Stimulated activated CD8-positive, alpha-beta memory T cell treated with anti-CD3 and anti-CD28 coated beads, Interleukin-7, amount 100 ng/mL, for 24 hours (primary cell): ENCODE data around the gene ASB9.
"Not testable (repeated sequence)": the region's sequence is repeated elsewhere in the genome, so short reads cannot be mapped to it uniquely, and the experiment has no call there.

Experiments
- DNase-seq: peaks from one replicate; pipeline ENCODE4 v3.0.0-alpha.2; 2020; ENCODE audit warnings: low read depth

ASB9 gene, protein sequence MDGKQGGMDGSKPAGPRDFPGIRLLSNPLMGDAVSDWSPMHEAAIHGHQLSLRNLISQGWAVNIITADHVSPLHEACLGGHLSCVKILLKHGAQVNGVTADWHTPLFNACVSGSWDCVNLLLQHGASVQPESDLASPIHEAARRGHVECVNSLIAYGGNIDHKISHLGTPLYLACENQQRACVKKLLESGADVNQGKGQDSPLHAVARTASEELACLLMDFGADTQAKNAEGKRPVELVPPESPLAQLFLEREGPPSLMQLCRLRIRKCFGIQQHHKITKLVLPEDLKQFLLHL

DNA sequence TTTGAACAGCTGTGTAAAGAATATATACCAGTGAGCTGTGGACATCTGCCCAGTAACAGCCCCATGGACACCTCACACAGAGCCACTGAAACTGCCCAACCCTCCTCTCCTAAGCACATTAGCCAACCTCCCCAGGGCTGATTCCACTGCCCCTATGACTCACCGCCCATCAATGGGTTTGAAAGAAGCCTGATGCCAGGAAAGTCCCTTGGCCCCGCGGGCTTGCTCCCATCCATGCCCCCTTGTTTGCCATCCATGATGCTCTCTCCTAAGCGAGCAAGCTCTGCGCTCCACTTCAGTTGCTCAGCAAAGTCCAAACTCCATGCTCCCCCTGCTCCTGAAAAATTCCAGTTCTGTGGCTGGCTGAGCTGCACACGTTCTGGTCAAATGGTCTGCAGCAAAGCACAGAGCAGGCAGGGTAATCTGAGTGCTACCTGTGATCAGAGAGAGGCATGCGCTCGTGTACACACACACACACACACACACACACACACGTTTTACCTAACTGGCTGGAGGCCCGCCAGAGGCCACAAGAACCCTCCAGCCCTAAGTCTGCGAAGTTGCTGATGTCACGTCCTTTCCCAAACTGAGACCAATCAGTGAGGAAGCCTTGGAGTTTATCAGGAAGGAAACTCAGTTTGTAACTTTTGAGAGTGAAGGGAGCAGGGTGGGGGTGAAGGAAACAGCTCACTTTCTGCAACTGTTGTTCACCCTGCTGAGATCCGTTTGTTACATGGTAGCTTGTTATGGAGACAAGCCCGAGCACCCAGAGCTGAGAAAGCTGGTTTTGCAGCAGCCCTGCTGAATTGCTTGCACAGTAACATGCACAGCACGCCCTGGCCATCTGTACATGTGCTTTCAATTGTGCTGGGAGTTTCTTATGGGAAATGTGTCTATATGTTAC is at the start of gene ASB9:
ASB9 (minus strand) TSS at position 466 of the 904 bp plus-strand sequence; CDS start at position 257, 209 bp downstream.
- no peak for DNase-seq

- DNase-seq, result no peak
Measured at GRCh38 chrX:15319075-15319474, 49.2 kb upstream of the ASB9 start.

DNA sequence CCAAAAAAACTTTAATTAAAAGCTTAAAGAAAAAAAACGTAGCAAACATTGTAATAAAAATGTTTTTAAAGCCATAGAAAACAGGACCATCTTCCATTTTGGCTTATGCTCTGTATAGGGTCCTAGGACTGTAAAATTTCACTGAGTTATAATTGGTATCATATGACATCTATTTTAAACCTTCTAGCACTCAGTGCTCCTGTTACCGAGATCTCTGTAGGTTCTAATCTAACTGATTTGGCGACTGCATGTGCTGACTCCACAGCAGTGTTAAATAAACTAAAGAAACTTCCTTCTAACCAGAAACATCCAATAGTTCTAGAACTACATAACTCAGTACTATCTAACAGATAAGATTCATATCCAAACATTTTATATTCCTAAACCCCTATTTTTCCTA is 45.6 kb upstream of the ASB9 start, which contains the start of gene ASB11:
ASB11 (minus strand) TSS at position 132 of the 400 bp plus-strand sequence; CDS start at position 97, 35 bp downstream.
- no peak for DNase-seq

GRCh38 chrX:15314472-15314871 is 44.6 kb upstream of the ASB9 start:
- DNase-seq, result no peak

- no peak for DNase-seq
Measured at GRCh38 chrX:15311119-15311518, 41.2 kb upstream of the ASB9 start.

DNA sequence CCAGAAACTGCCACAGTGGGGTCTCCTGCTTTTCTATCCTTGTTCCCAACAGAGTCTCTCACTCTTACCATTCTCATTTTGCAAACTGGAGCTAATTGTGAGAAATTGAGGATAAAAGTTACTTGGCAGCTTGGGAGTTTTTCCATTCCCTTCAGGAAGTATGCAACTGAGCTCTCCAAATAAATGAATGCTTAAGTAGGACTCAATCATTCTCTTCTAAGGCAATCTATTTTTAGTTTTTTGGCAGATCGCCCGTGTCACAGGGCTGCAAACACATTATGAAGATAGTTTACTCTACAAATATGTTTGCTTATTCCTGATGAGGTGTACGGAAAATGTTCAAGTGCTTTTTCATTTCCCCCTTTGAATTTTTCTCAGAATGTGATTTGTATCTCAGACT is 40.2 kb upstream of the ASB9 start:
- no peak for DNase-seq

DNA sequence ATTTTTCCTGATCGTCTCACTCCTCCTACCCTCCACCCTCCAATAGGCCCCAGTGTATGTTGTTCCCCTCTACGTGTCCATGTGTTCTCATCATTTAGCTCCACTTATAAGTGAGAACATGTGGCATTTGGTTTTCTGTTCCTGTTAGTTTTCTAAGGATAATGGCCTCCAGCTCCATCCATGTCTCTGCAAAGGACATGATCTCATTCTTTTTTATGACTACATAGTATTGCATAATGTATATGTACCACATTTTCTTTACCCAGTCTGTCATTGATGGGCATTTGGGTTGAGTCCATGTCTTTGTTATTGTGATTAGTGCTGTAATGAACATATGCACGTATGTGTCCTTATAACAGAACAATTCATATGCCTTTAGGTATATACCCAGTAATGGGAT is 36.0 kb upstream of the ASB9 start:
- DNase-seq, result not testable (repeated sequence)

- DNase-seq, result no peak
Measured at GRCh38 chrX:15301924-15302323, 32.0 kb upstream of the ASB9 start.

DNA sequence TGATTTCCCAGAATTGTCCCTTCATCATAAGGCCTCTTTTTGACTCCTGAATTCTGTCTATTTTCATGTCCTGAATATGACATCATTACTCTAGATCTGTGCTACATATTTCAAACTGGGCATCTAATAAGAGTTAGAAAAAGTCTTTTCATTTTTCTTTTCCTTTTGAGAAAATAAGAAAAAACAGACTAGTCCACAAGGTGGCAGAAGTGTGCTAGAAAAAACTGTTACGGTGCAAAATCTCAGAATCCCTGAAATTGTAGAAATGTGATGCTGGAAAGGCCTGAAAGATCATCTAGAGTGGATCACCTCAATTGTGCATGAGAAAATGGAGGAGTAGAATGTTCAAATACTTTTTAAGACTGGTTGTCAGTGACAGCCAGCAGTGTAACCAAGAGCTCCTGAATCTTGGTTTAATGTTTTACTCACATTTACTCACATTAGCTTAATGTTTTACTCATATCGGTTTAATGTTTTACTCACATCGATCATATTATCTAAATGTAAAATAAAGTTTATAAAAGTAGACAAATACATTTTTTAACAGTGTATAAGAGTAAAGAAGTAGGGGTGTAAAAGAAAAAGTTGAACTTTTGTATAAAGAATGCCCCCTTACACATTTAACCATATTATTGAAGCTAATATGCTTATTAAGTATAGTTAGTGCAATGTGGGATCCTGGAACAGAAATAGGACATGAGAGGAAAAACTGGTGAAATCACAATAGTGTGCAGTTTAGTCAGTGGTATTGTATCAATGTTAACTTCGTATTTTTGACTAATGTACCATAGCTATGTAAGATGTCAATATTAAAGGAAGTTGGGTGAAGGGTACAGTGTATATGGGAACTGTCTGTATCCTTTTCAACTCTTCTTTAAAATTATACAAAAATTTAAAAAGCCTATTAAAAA is 30.3 kb upstream of the ASB9 start:
- no peak for DNase-seq

DNA sequence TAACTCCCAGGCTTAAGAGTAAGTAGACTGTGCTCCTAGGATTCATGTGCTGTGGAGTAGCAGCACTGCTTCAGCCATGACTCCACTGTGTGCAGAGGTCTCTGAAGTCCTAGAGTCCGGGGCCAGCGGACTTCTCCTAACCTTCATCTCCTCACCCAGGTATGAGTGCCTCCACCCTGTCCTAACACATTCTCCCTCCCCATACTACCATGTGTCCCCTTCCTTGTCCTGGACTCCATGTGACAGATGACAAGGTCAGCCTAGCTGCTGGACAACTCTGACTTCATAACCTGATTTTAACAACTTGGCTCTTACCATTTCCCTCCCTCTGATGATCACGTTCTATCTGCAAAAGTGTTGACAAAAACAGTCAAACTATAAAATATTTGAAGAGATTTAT is 28.9 kb upstream of the ASB9 start:
- DNase-seq, result no peak

- no peak for DNase-seq
Measured at GRCh38 chrX:15298201-15298600, 28.3 kb upstream of the ASB9 start.

- no peak for DNase-seq
Measured at GRCh38 chrX:15293451-15293850, 23.6 kb upstream of the ASB9 start.

DNA sequence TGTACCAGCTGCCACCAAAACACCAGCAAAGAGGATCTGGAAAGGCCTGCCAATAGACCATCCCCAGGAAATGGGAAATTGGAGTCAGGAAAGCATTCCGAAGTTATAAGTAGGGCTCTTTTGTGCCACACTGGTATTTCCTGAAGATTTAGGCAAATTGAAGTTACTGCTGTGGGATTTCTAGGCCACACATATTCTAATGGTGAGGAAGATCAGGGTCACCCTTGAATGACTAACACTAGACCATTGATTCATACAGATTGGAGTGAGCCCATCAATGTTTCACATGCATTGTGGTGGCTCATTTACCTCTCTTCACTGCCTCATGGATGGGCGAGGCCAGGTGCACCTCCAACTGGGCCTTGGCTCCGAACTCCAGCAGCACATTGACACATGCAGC is 23.0 kb upstream of the ASB9 start:
- no peak for DNase-seq

GRCh38 chrX:15277604-15278003 is 7.7 kb upstream of the ASB9 start:
- DNase-seq, result no peak

- DNase-seq, result no peak
Measured at GRCh38 chrX:15274946-15275345, 5.1 kb upstream of the ASB9 start.

DNA sequence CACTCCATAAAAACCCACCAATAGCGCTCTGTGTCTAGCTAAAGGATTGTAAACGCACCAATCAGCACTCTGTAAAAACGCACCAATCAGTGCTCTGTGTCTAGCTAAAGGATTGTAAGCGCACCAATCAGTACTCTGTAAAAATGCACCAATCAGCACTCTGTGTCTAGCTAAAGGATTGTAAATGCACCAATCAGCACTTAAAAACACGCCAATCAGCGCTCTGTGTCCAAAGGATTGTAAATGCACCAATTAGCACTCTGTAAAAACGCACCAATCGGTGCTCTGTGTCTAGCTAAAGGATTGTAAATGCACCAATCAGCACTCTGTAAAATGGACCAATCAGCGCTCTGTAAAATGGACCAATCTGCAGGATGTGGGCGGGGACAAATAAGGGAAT is 3.4 kb upstream of the ASB9 start:
- not testable (repeated sequence) for DNase-seq

GRCh38 chrX:15271757-15272156 is 1.9 kb upstream of the ASB9 start:
- no peak for DNase-seq

DNA sequence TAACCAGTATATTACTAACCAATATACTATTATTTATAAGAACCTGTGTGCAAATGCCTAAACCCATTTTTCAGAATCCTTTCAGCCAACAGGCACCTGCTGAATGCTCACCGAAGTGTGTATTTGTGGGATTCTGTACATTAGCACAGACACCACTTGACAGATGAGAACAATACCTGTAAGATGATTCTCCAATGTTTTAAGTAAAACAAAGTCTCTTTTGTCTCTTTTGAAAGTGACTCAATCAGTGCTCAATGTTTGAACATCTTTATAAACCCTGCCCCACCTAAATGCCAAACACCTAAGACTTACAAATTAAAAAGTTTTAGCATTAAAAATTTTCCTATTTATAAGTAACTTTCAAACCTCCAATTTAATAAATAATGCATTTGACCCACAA is 763 bp downstream of the ASB9 start:
- no peak for DNase-seq

DNA sequence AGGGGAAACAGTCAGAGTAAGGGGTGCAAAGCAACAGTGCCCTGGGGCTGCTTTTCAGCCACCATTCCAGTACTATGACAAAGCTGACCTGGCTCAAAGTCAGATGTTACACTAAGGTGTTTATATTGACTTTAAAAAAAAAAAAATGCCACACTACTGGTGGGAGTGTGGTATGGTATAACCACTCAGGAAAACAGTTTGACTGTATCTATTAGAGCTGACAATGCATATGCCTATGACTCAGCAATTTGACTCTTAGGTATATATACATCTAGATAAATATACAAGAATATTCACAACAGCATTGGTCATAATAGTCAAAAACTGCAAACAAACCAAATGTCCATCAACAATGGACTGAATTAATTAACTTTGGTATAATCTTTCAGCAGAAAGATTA is 15.0 kb downstream of the ASB9 start:
- no peak for DNase-seq

- no peak for DNase-seq
Measured at GRCh38 chrX:15245896-15246295, 24.0 kb downstream of the ASB9 start.

DNA sequence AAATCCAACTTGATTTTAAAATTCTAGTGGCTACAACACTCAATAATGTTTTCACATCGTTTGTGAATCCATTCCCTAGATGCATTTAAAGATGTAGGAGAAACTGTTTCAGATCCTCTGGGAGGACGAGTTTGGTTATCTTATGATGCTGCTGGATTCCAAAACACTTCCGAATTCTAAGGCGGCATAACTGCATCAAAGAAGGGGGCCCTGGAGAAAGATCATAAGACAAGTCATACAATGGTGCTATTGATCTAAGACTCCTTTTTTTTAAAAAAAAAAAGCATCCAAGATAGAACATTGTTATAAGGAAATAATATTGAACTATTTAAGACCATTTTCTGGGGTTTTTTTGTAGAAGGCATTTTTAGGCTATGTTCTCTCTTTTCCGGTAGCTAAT is 25.5 kb downstream of the ASB9 start:
- no peak for DNase-seq

GRCh38 chrX:15242899-15243555 is 26.9 kb downstream of the ASB9 start:
- no peak for DNase-seq
